Mucosa of stomach (tissue), 1 donor: Measurements from ENCODE around the gene TPPP.

Experiments
- H3K27me3 ChIP-seq: one replicate; pipeline ENCODE4 v1.7.0; 2013; ENCODE audit warnings: mild to moderate bottlenecking, low read length; ENCODE audit not compliant: control insufficient read depth, insufficient read depth
- H3K36me3 ChIP-seq: one replicate; pipeline ENCODE4 v1.7.0; 2013; ENCODE audit warnings: low read length; ENCODE audit not compliant: control insufficient read depth, insufficient read depth
- H3K4me1 ChIP-seq: one replicate; pipeline ENCODE4 v1.7.0; 2013; ENCODE audit warnings: mild to moderate bottlenecking, low read length; ENCODE audit not compliant: control insufficient read depth, insufficient read depth
- H3K4me3 ChIP-seq: one replicate; pipeline ENCODE4 v1.7.0; 2013; ENCODE audit warnings: low read length
- H3K9ac ChIP-seq: one replicate; pipeline ENCODE4 v1.7.0; 2013; ENCODE audit warnings: mild to moderate bottlenecking, low read length, moderate library complexity
- H3K9me3 ChIP-seq: one replicate; pipeline ENCODE4 v1.7.0; 2013; ENCODE audit warnings: mild to moderate bottlenecking, low read length, moderate library complexity; ENCODE audit not compliant: control insufficient read depth
- donor health status: Pancreatic carcinoma.

The TPPP gene

DNA sequence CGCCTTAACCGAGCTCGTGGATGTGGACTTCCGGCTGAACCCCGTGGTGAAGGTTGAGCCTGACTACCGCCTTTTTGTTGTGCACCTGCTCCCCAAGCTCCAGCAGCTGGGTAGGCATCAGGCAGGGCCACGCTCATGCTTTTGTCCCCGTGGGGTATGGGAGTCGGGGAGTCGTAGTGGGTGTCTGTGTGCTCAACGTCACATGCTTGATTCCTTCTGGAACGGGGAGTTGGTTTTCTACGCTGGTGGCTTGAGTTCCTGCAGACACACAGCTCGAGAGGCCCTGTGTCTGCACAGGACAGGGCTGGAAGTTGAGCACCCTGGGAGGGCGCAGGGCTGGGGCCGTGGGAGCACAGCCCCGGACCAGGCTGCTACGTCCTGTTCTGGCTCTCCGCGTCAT, 73.0 kb downstream of the TPPP start:
- Histone ChIP-seq H3K36me3 (no peaks in the 10 kb centered on the region), H3K4me1 (no peaks in the 10 kb centered on the region), H3K4me3 (no peak overlapping the region), H3K27me3 (no peaks in the 10 kb centered on the region), H3K9me3 (no peaks in the 10 kb centered on the region), H3K9ac (no peak overlapping the region)

DNA sequence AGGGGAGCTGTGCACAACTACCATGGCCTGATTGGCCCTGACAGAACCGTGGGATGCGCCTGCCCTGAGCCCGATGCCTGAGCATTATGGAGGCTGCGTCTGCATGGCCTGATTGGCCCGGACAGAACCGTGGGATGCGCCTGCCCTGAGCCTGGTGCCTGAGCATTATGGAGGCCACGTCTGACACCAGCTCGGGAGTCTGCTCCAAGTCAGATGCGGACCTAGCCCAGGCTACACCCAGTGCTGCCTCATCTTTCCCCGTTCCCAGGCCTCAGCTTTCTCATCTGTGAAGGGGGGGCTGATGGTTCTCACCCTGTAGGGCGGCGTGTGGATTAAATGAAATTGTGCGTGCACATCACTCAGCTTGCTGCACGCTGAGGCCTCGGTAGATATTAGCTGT, 73.7 kb downstream of the TPPP start:
- no peaks in the 10 kb centered on the region for H3K27me3 ChIP-seq
- peaks cover 4% of the 10 kb centered on the region for H3K4me1 ChIP-seq
- no peaks in the 10 kb centered on the region for H3K9me3 ChIP-seq
- no peak overlapping the region for H3K9ac ChIP-seq
- no peak overlapping the region for H3K4me3 ChIP-seq
- H3K36me3 ChIP-seq, result no peaks in the 10 kb centered on the region

DNA sequence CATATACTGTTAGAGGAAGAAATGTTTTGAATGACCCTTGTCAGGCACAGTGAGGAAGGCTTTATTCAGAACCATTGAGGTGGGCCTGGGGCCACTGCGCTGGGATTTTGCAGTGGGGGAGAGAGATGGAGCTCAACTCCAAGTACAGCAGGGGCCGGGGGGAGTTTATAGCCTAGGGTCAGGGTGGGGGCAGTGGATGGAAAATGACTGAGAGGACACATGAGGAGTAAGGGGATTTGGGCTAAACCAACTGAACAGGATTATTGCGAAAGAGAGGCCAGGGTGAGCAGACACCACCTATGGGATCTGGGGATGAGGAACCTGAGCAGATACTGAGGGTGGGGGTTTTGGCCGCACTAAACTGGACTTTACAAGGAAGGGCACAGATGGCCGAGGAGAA, 74.7 kb downstream of the TPPP start:
- H3K9ac ChIP-seq, result no peak overlapping the region
- no peaks in the 10 kb centered on the region for H3K36me3 ChIP-seq

DNA sequence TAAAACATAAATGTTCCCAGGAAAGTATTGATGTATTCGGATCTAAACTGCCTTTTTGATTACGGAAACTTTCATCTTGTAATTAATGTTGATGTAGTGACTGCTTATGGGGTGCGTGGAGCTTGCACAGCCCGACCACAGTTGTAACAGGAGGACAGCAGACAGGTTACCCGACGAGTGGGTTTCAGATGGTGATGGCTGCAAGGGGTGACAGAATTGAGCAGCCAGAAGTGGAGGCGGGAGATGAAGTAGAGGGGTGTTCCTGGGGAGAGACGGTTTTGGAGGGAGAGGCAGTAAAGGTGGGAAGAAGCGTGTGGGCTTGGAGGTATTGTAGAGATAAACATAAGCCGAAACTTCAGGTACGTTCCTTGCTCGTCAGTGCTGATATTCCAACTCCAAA, 75.3 kb downstream of the TPPP start:
- H3K27me3 ChIP-seq, result no peaks in the 10 kb centered on the region
- H3K9me3 ChIP-seq, result peaks cover 2% of the 10 kb centered on the region
- no peak overlapping the region for H3K9ac ChIP-seq
- peaks cover 7% of the 10 kb centered on the region for H3K4me1 ChIP-seq
- no peaks in the 10 kb centered on the region for H3K36me3 ChIP-seq
- H3K4me3 ChIP-seq, result no peak overlapping the region

More for the DNA sequence above, 74.7 kb downstream of the TPPP start:
- no peak overlapping the region for H3K4me3 ChIP-seq
- H3K4me1 ChIP-seq, result peaks cover 4% of the 10 kb centered on the region
- H3K9me3 ChIP-seq, result no peaks in the 10 kb centered on the region
- H3K27me3 ChIP-seq, result no peaks in the 10 kb centered on the region

DNA sequence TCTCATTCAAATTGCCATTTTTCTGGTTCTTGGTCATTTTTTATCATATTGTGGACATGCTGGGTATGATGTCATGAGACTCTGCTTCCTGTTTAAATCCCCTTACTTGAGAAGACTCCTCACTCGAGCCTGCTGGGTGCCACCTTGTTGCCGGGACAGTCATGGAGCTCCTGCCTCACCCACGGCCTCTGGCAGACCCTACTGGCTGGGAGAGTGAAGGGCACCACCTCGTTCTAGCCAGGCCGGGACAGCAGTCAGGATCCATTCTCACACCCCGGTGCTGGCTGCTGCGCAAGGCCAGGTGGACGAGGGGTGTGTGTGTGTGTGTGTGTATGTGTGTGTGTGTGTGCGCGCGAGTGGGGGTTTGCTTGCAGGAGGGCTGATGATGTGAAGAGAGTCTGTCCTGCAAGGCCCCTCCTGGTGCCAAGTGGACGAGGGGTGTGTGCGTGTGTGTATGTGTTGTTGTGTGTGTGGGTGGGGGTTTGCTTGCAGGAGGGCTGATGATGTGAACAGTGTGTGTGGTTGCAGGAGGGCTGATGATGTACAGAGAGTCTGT, 76.6 kb downstream of the TPPP start:
- H3K4me3 ChIP-seq, result no peak overlapping the region
- H3K9ac ChIP-seq, result no peak overlapping the region
- H3K9me3 ChIP-seq, result peaks cover 5% of the 10 kb centered on the region

DNA sequence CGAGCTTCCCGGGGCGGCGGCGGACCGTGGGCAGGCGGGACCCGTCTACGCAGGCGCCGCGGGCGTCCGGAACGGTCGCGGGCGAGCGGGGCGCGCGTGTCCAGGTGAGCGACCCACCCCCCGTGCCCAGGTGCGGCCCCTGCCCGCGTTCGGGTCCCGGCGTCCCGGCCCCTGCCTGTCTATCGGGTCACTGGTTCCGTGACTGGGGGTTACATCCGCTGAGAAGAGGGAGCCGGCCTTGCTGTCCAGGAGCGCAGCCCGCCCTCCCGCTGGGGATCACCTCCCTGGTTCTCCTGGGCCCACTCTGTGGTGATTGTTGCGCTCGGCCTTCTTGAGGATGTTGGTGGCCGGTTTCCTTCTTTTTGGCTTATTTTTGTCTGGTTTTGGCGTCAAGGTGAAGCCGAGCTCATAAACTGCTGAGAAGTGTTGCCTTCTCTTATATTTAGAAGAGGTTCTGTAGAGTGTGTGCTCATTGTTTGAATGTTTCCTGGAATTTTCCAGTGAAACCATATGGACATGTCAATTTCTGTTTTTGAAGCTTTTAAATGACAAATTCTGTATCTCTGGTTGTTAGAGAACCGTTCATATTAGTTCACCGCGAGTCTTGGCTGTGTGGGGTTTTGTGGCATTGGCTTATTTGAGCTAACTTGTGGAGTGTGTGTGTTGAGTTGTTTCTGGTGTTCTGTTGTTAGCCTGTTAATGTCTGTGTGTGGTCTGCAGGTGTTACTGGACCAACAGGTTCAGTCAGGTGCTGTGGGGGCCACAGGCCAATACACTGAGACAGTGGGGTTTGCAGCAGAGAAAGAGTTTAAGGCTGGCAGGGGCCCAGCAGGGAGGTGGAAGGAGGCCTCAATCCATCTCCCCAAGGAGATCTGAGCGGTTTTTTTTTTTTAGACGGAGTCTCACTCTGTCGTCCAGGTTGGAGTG, 80.4 kb downstream of the TPPP start:
- H3K4me1 ChIP-seq, result peaks cover 20% of the 10 kb centered on the region
- peaks cover 3% of the 10 kb centered on the region for H3K27me3 ChIP-seq
- H3K36me3 ChIP-seq, result no peaks in the 10 kb centered on the region
- H3K9me3 ChIP-seq, result peaks cover 5% of the 10 kb centered on the region
- H3K4me3 ChIP-seq, result peak overlapping the region; percentile 80
- peak overlapping the region; percentile 59 for H3K9ac ChIP-seq

More for the DNA sequence above, 76.6 kb downstream of the TPPP start:
- no peaks in the 10 kb centered on the region for H3K36me3 ChIP-seq
- peaks cover 11% of the 10 kb centered on the region for H3K4me1 ChIP-seq
- H3K27me3 ChIP-seq, result no peaks in the 10 kb centered on the region

DNA sequence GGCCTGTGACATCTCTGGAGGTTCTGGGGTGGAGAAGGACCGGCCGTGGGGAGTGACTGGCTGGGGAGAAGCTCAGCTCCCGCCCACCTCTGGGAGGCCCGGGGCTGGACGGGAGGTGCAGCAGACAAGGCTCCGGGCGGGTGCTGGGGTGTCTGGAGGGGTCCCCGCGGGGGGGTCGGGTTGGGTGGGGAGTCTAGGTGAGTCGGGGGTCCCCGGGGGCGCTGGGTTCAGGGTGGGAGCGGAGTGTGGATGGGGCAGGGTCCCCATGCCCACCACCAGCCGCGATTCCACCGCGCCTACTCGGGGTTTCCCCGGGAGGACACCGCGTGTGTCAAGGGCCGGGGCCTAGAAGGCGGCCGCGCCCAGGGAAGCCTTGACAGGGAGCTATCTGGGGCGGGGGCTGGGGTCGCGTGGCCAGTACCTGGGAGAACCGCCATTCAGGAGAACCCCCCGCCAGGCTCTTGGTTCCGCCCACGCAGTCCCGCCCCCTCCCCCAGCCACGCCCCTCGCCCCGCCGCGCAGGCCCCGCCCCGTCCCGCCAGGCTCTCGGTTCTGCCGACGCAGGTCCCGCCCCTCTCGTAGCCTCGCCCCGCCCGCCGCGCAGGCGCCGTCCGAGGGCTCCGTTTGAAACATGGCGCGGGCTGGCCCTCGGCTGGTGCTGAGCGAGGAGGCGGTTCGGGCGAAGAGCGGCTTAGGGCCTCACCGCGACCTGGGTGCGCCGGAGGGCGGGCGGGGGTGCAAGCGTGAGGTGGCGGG, 81.2 kb downstream of the TPPP start, which contains the start of gene CEP72:
Gene CEP72, plus strand, starts transcription at position 610 of the 756 bp plus-strand sequence. Its CDS starts 22 bp downstream, at position 632.
- peaks cover 9% of the 10 kb centered on the region for H3K27me3 ChIP-seq
- H3K9ac ChIP-seq, result peak within 1 kb of the TSS; percentile 63
- peaks cover 28% of the 10 kb centered on the region for H3K4me1 ChIP-seq
- peak within 1 kb of the TSS; percentile 80 for H3K4me3 ChIP-seq
- H3K9me3 ChIP-seq, result peaks cover 5% of the 10 kb centered on the region
- H3K36me3 ChIP-seq, result no peaks in the 10 kb centered on the region

DNA sequence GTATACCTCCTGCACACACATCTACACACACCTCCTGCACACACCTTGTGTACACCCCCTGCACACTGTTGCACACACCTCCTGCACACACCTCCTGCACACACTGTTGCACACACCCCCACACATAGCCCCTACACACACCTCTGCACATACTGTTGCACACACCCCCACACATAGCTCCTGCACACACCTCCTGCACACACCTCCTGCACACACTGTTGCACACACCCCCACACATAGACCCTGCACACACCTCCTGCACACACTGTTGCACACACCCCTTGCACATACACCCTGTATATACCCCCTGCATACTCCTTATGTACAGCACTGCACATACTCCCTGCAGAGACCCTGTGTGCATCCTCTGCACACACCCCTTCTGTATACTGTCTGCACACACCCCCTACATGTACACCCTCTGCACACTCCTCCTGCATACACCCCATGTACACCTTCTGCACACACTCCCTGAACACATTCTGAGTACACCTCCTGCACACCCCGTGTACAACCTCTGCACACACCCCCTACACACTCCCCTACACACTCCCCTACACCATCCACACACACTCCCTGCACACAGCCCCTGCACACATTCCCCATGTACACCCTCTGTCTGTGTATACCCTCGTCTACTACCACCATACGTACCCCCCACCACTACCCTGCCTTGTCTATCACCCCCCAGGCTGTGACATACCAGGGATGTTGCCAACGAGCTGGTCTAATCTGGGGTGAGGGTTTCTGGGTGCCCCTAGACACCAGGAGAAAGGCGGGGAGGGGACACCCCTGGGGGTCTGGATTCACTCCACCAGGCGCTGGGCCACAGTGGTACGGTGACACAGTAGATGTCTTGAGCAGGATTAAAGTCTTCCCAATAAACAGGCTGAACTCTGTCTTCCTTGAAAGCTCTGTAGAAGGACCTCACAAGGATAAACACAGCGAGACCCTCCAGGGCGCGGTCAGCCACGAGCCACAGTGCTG, 82.1 kb downstream of the TPPP start:
- Histone ChIP-seq H3K27me3 (peaks cover 9% of the 10 kb centered on the region), H3K4me1 (peaks cover 29% of the 10 kb centered on the region), H3K9me3 (peaks cover 5% of the 10 kb centered on the region), H3K9ac (peak overlapping the region; percentile 63), H3K36me3 (no peaks in the 10 kb centered on the region), H3K4me3 (no peak overlapping the region)

DNA sequence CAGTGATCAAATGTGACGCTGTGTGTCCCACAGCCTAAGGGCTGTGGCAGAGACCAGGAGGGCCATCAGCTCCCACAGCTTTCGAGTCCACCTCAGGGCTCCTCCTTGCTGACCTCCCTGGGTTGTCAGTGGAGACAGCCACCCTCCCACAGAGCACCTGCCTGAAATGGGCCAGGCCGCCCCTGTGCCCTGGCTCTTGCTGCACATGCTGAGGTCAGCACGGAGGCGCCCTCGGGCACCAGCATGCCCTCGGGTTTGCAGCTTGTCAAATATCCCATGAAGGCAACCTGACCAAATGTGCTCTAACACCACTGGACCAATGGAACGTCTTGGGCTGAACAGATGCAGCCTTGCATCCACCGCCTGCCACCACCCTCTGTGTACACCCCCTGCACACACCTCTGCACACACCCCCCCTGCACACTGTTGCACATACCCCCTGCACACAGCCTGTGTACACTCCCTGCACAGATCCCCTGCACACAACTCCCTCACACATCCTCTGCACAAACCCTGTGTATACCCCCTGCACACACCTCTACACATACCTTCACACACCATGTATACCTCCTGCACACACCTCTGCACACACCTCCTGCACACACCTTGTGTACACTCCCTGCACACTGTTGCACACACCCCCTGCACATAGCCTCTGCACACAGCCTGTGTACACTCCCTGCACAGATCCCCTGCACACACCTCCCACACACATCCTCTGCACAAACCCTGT, 83.0 kb downstream of the TPPP start:
- Histone ChIP-seq H3K4me3 (no peak overlapping the region), H3K36me3 (no peaks in the 10 kb centered on the region), H3K4me1 (peaks cover 29% of the 10 kb centered on the region), H3K9me3 (peaks cover 5% of the 10 kb centered on the region), H3K9ac (no peak overlapping the region), H3K27me3 (peaks cover 9% of the 10 kb centered on the region)
